Hepatic stellate cell (primary cell): ENCODE data around the gene PSME2.
A peak's percentile ranks its signal among the peaks of the same experiment; 100 is the strongest.

Experiments
- DNase-seq: peaks from one replicate; pipeline ENCODE4 v3.0.0; 2011; ENCODE audit warnings: low spot score

The PSME2 gene

GRCh38 chr14:24179294-24179960, 33.0 kb upstream of the PSME2 start:
- DNase-seq: no peak

GRCh38 chr14:24178399-24179178, 32.2 kb upstream of the PSME2 start:
- DNase-seq: no peak

GRCh38 chr14:24177891-24178290, 31.5 kb upstream of the PSME2 start:
- DNase-seq: no peak

GRCh38 chr14:24177041-24177825, 30.8 kb upstream of the PSME2 start:
- no peak for DNase-seq

- DNase-seq: no peak
Measured at GRCh38 chr14:24176599-24176998, 30.2 kb upstream of the PSME2 start.

GRCh38 chr14:24172871-24173281, 26.5 kb upstream of the PSME2 start:
- no peak for DNase-seq

GRCh38 chr14:24172261-24172860, 26.0 kb upstream of the PSME2 start:
- no peak for DNase-seq

GRCh38 chr14:24171422-24172260, 25.2 kb upstream of the PSME2 start, which contains the start of gene REC8:
REC8 (plus strand) TSS chr14:24172080; CDS start chr14:24172553, 473 bp downstream.
- no peak for DNase-seq

- no peak for DNase-seq
Measured at GRCh38 chr14:24167469-24168114, 21.2 kb upstream of the PSME2 start.

- DNase-seq: no peak
Measured at GRCh38 chr14:24165785-24166184, 19.4 kb upstream of the PSME2 start.

- no peak for DNase-seq
Measured at GRCh38 chr14:24164518-24164991, 18.1 kb upstream of the PSME2 start.

- DNase-seq: peak; percentile 72
Measured at GRCh38 chr14:24162093-24162492, 15.7 kb upstream of the PSME2 start.

GRCh38 chr14:24160850-24161804, 14.7 kb upstream of the PSME2 start, which contains the start of gene IRF9:
IRF9 (plus strand) TSS chr14:24161265; CDS start chr14:24162145, 880 bp downstream.
- peak; percentile 98 for DNase-seq

- no peak for DNase-seq
Measured at GRCh38 chr14:24160499-24160849, 14.1 kb upstream of the PSME2 start.

- no peak for DNase-seq
Measured at GRCh38 chr14:24159777-24160498, 13.5 kb upstream of the PSME2 start.

GRCh38 chr14:24157331-24157730, 10.9 kb upstream of the PSME2 start:
- DNase-seq: no peak

GRCh38 chr14:24156840-24157239, 10.4 kb upstream of the PSME2 start:
- no peak for DNase-seq

GRCh38 chr14:24155100-24155499, 8.7 kb upstream of the PSME2 start:
- DNase-seq: no peak
